ENCODE results near the gene NFIA. TPM values are rescaled to one million over a fixed set of nuclear protein-coding genes. Genes with fewer than 3 reads are reported as not detected.

Gene NFIA
- 21.1 and 23.9 TPM in 2 replicates for total RNA-seq (2014; rRNA removed; shearing (Covaris generic))

- no peaks in the 10 kb centered on the region for H3K36me3 ChIP-seq
- H3K4me3 ChIP-seq = peak within 1 kb of the TSS; percentile 92
- peaks cover 13% of the 10 kb centered on the region for H3K4me1 ChIP-seq
- peak; percentile 77 to 85 for DNase-seq
- H3K9me3 ChIP-seq (replicated peaks) = no peaks in the 10 kb centered on the region
- H3K27ac ChIP-seq = peak within 1 kb of the TSS; percentile 76
- no peaks in the 10 kb centered on the region for H3K27me3 ChIP-seq
Observed at GRCh38 chr1:61082311-61083012, at the start of gene NFIA. NFIA (plus strand) TSS chr1:61082561.

GRCh38 chr1:61035880-61036279 is 46.5 kb upstream of the NFIA start:
- Histone ChIP-seq H3K4me3 (no peak overlapping the region), H3K4me1 (no peaks in the 10 kb centered on the region), H3K27me3 (no peaks in the 10 kb centered on the region), H3K27ac (no peak overlapping the region), H3K9me3 (replicated peaks) (0 out of 2 replicates have a peak, but pooled peaks cover 2% of the 10 kb centered on the region), H3K36me3 (no peaks in the 10 kb centered on the region)
- no peak for DNase-seq

GRCh38 chr1:61042466-61043009 is 39.8 kb upstream of the NFIA start:
- no peaks in the 10 kb centered on the region for H3K27me3 ChIP-seq
- H3K27ac ChIP-seq = no peak overlapping the region
- DNase-seq = no peak
- H3K4me3 ChIP-seq = no peak overlapping the region
- H3K4me1 ChIP-seq = no peaks in the 10 kb centered on the region
- H3K36me3 ChIP-seq = no peaks in the 10 kb centered on the region
- no peaks in the 10 kb centered on the region for H3K9me3 ChIP-seq (replicated peaks)

GRCh38 chr1:61043010-61043820 is 39.1 kb upstream of the NFIA start:
- Histone ChIP-seq H3K27ac (no peak overlapping the region), H3K36me3 (no peaks in the 10 kb centered on the region), H3K9me3 (replicated peaks) (no peaks in the 10 kb centered on the region), H3K4me1 (no peaks in the 10 kb centered on the region), H3K27me3 (no peaks in the 10 kb centered on the region), H3K4me3 (no peak overlapping the region)
- no peak for DNase-seq

- Histone ChIP-seq H3K36me3 (no peaks in the 10 kb centered on the region), H3K4me3 (no peak overlapping the region), H3K27me3 (no peaks in the 10 kb centered on the region; the same call in 1 of the 2 replicates), H3K27ac (no peak overlapping the region), H3K4me1 (no peaks in the 10 kb centered on the region), H3K9me3 (replicated peaks) (no peaks in the 10 kb centered on the region)
- DNase-seq = no peak
Observed at GRCh38 chr1:61046434-61046833, 35.9 kb upstream of the NFIA start.

GRCh38 chr1:61047061-61047460 is 35.3 kb upstream of the NFIA start:
- DNase-seq = no peak
- no peaks in the 10 kb centered on the region for H3K9me3 ChIP-seq (replicated peaks)

GRCh38 chr1:61049850-61050540 is 32.4 kb upstream of the NFIA start:
- Histone ChIP-seq H3K9me3 (replicated peaks) (no peaks in the 10 kb centered on the region), H3K4me3 (peak overlapping the region; percentile 64), H3K27me3 (no peaks in the 10 kb centered on the region; the same call in 1 of the 2 replicates), H3K27ac (peak overlapping the region; percentile 52), H3K4me1 (no peaks in the 10 kb centered on the region), H3K36me3 (no peaks in the 10 kb centered on the region)
- DNase-seq = peak; percentile 77 to 91

More at GRCh38 chr1:61047061-61047460, 35.3 kb upstream of the NFIA start:
- Histone ChIP-seq H3K36me3 (no peaks in the 10 kb centered on the region), H3K27me3 (no peaks in the 10 kb centered on the region; the same call in 1 of the 2 replicates), H3K4me3 (no peak overlapping the region), H3K27ac (no peak overlapping the region), H3K4me1 (no peaks in the 10 kb centered on the region)

GRCh38 chr1:61050541-61051442 is 31.6 kb upstream of the NFIA start:
- no peaks in the 10 kb centered on the region; the same call in 1 of the 2 replicates for H3K27me3 ChIP-seq
- H3K36me3 ChIP-seq = no peaks in the 10 kb centered on the region
- H3K27ac ChIP-seq = peak overlapping the region; percentile 52
- peak overlapping the region; percentile 64 for H3K4me3 ChIP-seq
- DNase-seq = peak in 1 of 2 experiments; percentile 15
- no peaks in the 10 kb centered on the region for H3K9me3 ChIP-seq (replicated peaks)
- H3K4me1 ChIP-seq = no peaks in the 10 kb centered on the region

GRCh38 chr1:61051443-61051718 is 31.0 kb upstream of the NFIA start:
- Histone ChIP-seq H3K4me1 (peaks cover 5% of the 10 kb centered on the region; the same call in 1 of the 2 replicates), H3K36me3 (no peaks in the 10 kb centered on the region), H3K9me3 (replicated peaks) (no peaks in the 10 kb centered on the region), H3K4me3 (peak overlapping the region; percentile 64), H3K27ac (no peak overlapping the region), H3K27me3 (no peaks in the 10 kb centered on the region; the same call in 1 of the 2 replicates)
- DNase-seq = no peak

GRCh38 chr1:61051719-61052394 is 30.5 kb upstream of the NFIA start:
- no peak overlapping the region for H3K27ac ChIP-seq
- H3K4me1 ChIP-seq = peaks cover 6% of the 10 kb centered on the region; the same call in 1 of the 2 replicates
- no peak for DNase-seq
- H3K27me3 ChIP-seq = no peaks in the 10 kb centered on the region; the same call in 1 of the 2 replicates
- no peak overlapping the region for H3K4me3 ChIP-seq
- no peaks in the 10 kb centered on the region for H3K36me3 ChIP-seq
- H3K9me3 ChIP-seq (replicated peaks) = no peaks in the 10 kb centered on the region

- no peak overlapping the region for H3K27ac ChIP-seq
Observed at GRCh38 chr1:61052395-61053225, 29.8 kb upstream of the NFIA start.

GRCh38 chr1:61053226-61053711 is 29.1 kb upstream of the NFIA start:
- DNase-seq = no peak
- no peak overlapping the region for H3K27ac ChIP-seq
- H3K9me3 ChIP-seq (replicated peaks) = no peaks in the 10 kb centered on the region
- H3K36me3 ChIP-seq = no peaks in the 10 kb centered on the region
- H3K4me1 ChIP-seq = peaks cover 6% of the 10 kb centered on the region; the same call in 1 of the 2 replicates
- H3K27me3 ChIP-seq = no peaks in the 10 kb centered on the region; the same call in 1 of the 2 replicates
- H3K4me3 ChIP-seq = no peak overlapping the region

More at GRCh38 chr1:61052395-61053225, 29.8 kb upstream of the NFIA start:
- no peak for DNase-seq
- no peaks in the 10 kb centered on the region for H3K36me3 ChIP-seq
- H3K27me3 ChIP-seq = no peaks in the 10 kb centered on the region; the same call in 1 of the 2 replicates
- H3K4me3 ChIP-seq = no peak overlapping the region
- H3K9me3 ChIP-seq (replicated peaks) = no peaks in the 10 kb centered on the region
- peaks cover 6% of the 10 kb centered on the region; the same call in 1 of the 2 replicates for H3K4me1 ChIP-seq
